ENCODE results near the gene ROR1.

ROR1 gene

DNA sequence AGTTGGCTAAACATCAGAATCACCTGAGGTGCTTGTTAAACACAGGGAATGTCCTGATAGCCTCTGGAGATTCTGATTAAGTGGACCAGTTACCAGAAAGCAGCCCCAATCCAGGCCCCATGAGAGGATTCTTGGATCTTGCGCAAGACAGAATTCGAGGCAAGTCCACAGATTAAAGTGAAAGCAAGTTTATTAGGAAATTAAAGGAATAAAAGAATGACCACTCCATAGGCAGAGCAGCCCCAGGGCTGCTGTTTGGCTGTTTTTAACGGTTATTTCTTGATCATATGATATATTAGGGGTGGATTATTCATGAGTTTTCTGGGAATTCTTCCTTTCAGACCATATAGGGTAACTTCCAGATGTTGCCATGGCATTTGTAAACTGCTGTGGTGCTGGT is 176.2 kb downstream of the ROR1 start:
- no peak for TF ChIP-seq ZNF274 (IDR thresholded peaks at IDR 0.05; ENCODE audit: low read depth, low read length)
- no peak overlapping the region for H3K4me3 ChIP-seq (ENCODE audit: low read length)

DNA sequence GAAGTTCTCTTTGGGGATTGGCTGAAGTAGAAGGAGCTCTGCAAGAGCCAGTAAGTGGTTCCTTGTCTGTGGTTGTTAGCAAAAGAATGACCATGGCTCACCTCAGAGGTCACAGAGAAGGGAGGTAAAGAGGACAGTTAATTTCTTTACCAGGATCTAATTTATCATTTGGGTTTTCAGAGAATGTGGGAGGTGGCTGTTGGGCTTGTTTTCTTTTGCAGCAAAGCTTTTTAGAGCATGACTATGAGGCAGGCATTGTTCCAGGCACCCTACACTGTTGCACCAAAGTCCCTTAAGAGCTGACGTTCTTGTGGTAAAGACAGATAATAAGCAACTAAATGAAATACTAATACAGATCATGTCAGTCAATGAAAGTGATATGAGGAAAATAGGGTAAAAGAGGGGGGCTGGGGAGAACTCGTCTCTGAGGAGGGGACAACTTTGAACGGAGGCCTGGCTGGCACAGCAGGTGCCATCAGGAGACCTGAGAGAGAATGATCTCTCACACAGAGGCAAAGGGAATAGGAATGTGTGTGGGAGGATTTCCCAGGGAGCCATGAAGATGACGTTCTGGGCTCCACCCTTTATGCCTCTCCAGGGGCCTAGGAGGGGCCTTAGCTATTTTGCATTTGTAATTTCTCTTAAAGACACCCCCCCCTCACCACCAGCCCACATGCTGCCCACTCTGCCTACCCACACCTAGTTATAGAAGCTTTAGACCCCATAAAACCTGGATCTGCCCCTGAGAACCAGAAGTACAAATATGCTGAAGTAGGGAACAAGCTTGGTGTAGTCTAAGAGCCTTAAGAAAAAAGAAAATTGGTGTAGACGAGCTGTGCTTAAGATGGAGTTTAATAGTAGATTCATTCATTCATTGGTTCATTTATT is 177.5 kb downstream of the ROR1 start:
- H3K4me3 ChIP-seq (ENCODE audit: low read length): no peak overlapping the region
- no peak for TF ChIP-seq ZNF274 (IDR thresholded peaks at IDR 0.05; ENCODE audit: low read depth, low read length)

- H3K4me3 ChIP-seq (ENCODE audit: low read length): no peak overlapping the region
- TF ChIP-seq ZNF274 (IDR thresholded peaks at IDR 0.05; ENCODE audit: low read depth, low read length): no peak
Measured at GRCh38 chr1:63954187-63954586, 180.4 kb downstream of the ROR1 start.

DNA sequence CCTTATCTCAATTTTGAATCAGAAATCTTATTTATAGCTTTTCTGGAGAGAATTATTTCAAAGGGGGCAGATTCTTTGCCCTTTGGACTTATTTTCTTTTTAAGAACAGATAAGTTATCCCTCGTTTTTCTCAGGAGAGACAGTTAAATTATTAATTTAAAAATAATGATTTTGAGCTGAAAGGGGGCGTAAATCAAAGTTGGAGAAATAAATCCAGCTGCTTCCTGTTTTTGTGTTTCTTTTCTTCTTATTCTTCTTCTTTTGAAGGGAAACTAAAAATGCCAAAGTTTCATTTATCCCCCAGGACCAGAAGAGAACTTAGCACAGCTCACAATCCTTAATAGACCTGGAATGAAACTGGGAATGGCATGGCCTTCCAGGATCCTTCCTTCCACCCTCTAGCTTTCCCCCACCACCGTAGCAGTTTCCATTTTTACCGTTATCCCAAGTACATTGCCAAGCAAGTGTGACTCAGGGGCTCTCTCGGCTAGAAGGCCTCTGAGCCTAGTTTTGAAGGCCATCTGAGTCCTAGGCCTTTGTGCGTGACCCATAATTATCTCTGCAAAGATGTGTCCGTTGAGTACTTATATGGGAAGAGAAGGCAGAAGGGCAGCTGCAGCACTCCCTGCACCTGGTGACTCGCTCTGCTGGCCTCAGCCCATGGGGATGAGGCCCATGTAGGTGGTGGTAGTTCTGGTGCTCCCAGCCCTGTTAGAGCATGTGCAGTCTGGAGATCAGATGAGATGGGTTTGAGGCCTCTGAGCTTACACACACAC is 181.7 kb downstream of the ROR1 start:
- no peak overlapping the region for H3K4me3 ChIP-seq (ENCODE audit: low read length)
- TF ChIP-seq ZNF274 (IDR thresholded peaks at IDR 0.05; ENCODE audit: low read depth, low read length): no peak

DNA sequence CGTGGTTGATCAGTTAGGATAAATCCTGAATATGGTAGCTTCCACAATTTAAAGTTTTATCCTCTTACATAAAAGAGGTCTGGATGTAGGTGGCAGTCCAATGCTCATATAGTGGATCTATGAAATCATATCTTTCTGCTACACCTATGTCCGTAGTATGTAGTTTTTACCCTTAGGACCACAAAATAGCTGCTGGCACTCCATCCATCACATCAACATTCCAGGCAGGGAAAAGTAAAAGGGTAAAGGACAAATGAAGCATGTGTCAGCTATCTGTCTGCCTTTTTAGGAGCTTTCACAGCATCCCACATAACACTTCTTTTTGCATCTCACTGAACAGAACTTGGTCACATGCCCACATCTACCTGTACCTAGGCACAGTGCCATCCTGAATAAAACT is 184.7 kb downstream of the ROR1 start:
- H3K4me3 ChIP-seq (ENCODE audit: low read length): no peak overlapping the region
- TF ChIP-seq ZNF274 (IDR thresholded peaks at IDR 0.05; ENCODE audit: low read depth, low read length): no peak

- no peak for TF ChIP-seq ZNF274 (IDR thresholded peaks at IDR 0.05; ENCODE audit: low read depth, low read length)
- H3K4me3 ChIP-seq (ENCODE audit: low read length): no peak overlapping the region
Measured at GRCh38 chr1:63960326-63960725, 186.5 kb downstream of the ROR1 start.

DNA sequence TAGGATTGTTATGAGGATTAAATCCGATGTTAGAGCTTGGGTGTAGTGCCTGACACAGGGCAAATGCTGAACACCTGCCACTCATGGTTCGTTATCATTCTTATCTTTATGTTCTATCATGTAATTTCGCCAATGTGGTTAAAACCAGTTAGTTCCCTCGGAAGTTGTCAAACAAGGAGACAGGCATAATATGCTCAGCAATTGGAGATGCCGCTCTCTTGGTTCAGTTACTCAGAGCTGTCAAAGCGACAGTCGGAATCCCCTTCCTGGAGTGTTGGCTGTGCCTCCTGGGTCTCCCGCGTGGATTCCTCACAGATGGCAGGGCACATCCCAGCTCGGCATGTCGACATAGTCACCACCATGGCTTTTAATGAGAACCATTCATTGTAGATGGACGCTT is 192.2 kb downstream of the ROR1 start:
- no peak for TF ChIP-seq ZNF274 (IDR thresholded peaks at IDR 0.05; ENCODE audit: low read depth, low read length)
- H3K4me3 ChIP-seq (ENCODE audit: low read length): no peak overlapping the region

GRCh38 chr1:63967901-63968300 is 194.1 kb downstream of the ROR1 start:
- TF ChIP-seq ZNF274 (IDR thresholded peaks at IDR 0.05; ENCODE audit: low read depth, low read length): no peak
- no peak overlapping the region for H3K4me3 ChIP-seq (ENCODE audit: low read length)

DNA sequence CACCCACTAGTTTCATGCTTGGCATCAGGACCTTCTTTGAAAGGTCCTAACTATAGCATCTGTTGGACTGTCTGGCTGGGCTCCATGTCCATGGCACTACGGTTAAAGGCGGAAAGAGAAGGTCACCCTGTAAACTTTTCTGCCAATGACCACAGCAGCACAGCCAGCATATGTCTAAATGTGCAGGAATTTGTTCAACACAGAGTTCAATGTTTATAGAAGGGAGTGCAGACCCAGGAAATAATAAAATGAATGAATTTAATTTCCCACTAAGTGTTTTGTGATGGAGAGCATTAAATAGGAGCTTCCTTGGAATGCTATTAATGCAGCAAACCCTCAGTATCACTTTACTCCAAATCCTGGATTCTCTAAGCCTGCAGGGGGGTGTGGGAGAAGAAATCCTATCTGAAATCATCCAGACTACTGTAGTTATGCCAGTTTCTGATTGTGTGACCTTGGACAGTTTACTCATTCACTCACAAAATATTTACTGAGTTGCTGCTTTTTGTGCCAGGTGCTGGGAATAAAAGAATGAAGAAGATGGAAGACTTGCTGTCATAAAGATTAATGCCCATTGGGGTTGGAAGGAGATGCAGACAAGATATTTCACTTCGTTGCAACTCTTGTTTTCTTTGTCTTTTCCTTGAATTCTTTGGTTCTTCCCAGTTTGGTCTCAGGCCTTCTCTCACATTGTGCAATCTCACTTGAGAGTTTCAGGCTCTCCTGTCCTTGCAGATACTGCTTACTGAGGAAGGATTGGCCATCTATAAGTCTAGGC is 195.0 kb downstream of the ROR1 start:
- TF ChIP-seq ZNF274 (IDR thresholded peaks at IDR 0.05; ENCODE audit: low read depth, low read length): no peak
- H3K4me3 ChIP-seq (ENCODE audit: low read length): no peak overlapping the region

DNA sequence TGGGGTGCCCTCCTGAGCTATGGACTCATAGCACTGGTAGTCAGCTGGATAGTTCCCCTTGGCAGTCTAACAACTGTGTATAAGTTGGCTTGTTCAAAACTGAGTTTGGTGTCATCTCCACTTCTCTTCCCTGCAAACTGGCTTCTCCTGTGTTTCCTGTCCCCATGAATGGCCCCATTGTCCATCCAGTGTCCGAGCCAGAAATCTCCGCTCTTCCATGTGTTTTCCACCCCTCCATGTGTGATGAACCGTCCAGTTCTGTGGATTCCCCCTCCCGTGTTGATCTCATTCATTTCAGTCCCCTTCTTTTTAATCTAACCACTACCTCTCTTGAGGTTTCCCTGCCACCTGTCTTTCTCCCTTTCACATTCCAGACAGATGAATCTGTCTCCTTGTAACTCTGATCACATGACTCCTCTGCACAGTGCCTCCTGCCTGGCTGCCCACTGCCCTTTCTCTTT is 195.7 kb downstream of the ROR1 start:
- no peak overlapping the region for H3K4me3 ChIP-seq (ENCODE audit: low read length)
- no peak for TF ChIP-seq ZNF274 (IDR thresholded peaks at IDR 0.05; ENCODE audit: low read depth, low read length)

DNA sequence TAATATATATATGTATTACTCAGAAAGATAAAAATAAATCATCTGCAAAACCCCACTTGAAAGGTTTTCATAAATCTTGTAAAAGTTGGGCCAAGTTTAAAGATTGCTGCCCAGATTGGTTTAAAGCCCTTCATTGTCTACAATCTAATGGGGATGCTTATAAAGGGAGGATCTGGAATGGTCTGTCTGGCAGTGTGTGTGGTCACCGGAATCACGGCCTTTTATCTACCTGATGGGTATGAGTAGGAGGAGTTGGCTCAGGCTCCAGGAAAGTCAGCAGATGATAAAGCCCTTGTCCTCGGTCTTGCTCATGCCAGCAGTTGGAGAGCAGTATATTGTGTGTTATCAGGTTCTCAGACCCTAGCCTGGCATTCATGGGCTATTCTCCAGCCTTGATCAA is 197.7 kb downstream of the ROR1 start:
- no peak overlapping the region for H3K4me3 ChIP-seq (ENCODE audit: low read length)
- no peak for TF ChIP-seq ZNF274 (IDR thresholded peaks at IDR 0.05; ENCODE audit: low read depth, low read length)

DNA sequence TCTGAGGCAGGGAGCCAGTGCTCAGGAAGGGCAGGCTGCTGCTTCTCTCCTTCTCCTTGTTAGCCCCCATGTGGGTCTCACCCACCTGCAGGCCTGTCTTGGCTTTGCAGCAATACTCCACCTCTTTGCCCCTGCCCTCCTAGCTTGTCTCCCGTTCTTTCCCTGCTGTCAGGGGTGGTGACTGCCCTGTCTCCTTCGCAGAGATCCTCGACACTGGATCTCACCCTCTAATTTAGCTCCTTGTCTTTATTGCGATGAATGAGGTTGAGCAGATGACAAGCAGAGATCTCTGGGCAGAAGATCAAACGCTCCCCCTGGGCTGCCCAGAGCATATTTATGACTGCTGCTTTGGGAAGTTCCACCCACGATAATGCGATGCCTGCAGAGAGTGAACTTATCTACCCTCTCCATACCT is 199.2 kb downstream of the ROR1 start:
- TF ChIP-seq ZNF274 (IDR thresholded peaks at IDR 0.05; ENCODE audit: low read depth, low read length): no peak
- no peak overlapping the region for H3K4me3 ChIP-seq (ENCODE audit: low read length)

GRCh38 chr1:63974966-63975365 is 201.1 kb downstream of the ROR1 start:
- TF ChIP-seq ZNF274 (IDR thresholded peaks at IDR 0.05; ENCODE audit: low read depth, low read length): no peak
- no peak overlapping the region for H3K4me3 ChIP-seq (ENCODE audit: low read length)

- H3K4me3 ChIP-seq (ENCODE audit: low read length): no peak overlapping the region
Measured at GRCh38 chr1:63975481-63975880, 201.7 kb downstream of the ROR1 start.

More at GRCh38 chr1:63975481-63975880, 201.7 kb downstream of the ROR1 start:
- no peak for TF ChIP-seq ZNF274 (IDR thresholded peaks at IDR 0.05; ENCODE audit: low read depth, low read length)
